Adrenal gland (tissue), 5 donors: Measurements from ENCODE around the gene C1orf226.

Experiments used
- POLR2A ChIP-seq, 2 donors: fragments of 450-650 bp; IDR thresholded peaks; one replicate each; pipeline ENCODE4 v1.6.1; 2017; ENCODE audit warnings: antibody characterized with exemption in 2 of 2, mild to moderate bottlenecking in 2 of 2, moderate library complexity in 1 of 2
- TF ChIP-seq, protein P1 (sequence below), 6 experiments: fragments of 450-650 bp in 4 of 6; fragments of 200-600 bp in 2 of 6; sonication (generic) in 1 of 6; IDR thresholded peaks; 1 replicate in 5 of 6; 2 replicates in 1 of 6; pipeline versions ENCODE4 v1.5.1 to v1.8.0; 2016 to 2021; ENCODE audit warnings: antibody characterized with exemption in 6 of 6, mild to moderate bottlenecking in 2 of 6, moderate library complexity in 1 of 6
- donor health status: DM: no; HTN: no; CAD: no.

DNA sequence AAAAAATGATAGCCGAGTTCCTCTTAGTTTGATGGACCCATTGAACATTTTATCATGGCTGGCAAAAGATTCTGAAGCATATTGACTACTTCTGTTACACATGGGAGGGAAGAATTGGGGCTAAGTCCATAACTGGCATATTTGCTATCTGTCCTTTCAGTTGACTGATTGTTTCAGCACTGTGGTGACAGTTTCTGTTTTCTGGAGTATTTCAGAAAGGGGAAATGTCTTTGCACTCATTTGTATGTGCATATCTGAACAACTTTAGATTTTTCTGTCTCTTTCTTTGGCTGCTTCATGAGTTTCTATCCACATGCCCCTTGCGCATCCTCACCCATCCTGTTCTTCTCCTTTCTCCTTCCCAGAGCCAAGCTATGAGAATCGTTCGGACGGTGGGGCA lies 38.1 kb upstream of the C1orf226 start:
- TF ChIP-seq, protein P1, sequence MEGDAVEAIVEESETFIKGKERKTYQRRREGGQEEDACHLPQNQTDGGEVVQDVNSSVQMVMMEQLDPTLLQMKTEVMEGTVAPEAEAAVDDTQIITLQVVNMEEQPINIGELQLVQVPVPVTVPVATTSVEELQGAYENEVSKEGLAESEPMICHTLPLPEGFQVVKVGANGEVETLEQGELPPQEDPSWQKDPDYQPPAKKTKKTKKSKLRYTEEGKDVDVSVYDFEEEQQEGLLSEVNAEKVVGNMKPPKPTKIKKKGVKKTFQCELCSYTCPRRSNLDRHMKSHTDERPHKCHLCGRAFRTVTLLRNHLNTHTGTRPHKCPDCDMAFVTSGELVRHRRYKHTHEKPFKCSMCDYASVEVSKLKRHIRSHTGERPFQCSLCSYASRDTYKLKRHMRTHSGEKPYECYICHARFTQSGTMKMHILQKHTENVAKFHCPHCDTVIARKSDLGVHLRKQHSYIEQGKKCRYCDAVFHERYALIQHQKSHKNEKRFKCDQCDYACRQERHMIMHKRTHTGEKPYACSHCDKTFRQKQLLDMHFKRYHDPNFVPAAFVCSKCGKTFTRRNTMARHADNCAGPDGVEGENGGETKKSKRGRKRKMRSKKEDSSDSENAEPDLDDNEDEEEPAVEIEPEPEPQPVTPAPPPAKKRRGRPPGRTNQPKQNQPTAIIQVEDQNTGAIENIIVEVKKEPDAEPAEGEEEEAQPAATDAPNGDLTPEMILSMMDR (IDR thresholded peaks at IDR 0.05): no peak
- TF ChIP-seq POLR2A (IDR thresholded peaks at IDR 0.05): no peak
